ENCODE results near the gene SLC46A3.

The SLC46A3 gene

GRCh38 chr13:28680541-28680940 lies 38.2 kb downstream of the SLC46A3 start:
- DNase-seq (ENCODE audit: low spot score) = no peak

GRCh38 chr13:28679628-28680027 lies 39.1 kb downstream of the SLC46A3 start:
- DNase-seq (ENCODE audit: low spot score) = peak; percentile 47

- DNase-seq (ENCODE audit: low spot score) = peak; percentile 20
These were observed 40.0 kb downstream of the SLC46A3 start for GRCh38 chr13:28678809-28679208.

- DNase-seq (ENCODE audit: low spot score) = no peak
These were observed 47.5 kb downstream of the SLC46A3 start for GRCh38 chr13:28671126-28671792.

- DNase-seq (ENCODE audit: low spot score) = no peak
These were observed 51.8 kb downstream of the SLC46A3 start for GRCh38 chr13:28666897-28667488.

GRCh38 chr13:28659621-28659970 lies 59.2 kb downstream of the SLC46A3 start:
- DNase-seq (ENCODE audit: low spot score) = peak; percentile 65

GRCh38 chr13:28658796-28659620 lies 59.8 kb downstream of the SLC46A3 start, which contains the start of gene POMP:
Gene POMP, plus strand, starts transcription at chr13:28659130. Its CDS starts 55 bp downstream, at chr13:28659185.
- peak; percentile 88 for DNase-seq (ENCODE audit: low spot score)

- no peak for DNase-seq (ENCODE audit: low spot score)
These were observed 60.3 kb downstream of the SLC46A3 start for GRCh38 chr13:28658539-28658795.

- DNase-seq (ENCODE audit: low spot score) = peak; percentile 49
These were observed 60.8 kb downstream of the SLC46A3 start for GRCh38 chr13:28657784-28658538.

GRCh38 chr13:28655561-28655960 lies 63.2 kb downstream of the SLC46A3 start:
- DNase-seq (ENCODE audit: low spot score) = no peak

GRCh38 chr13:28654276-28654675 lies 64.5 kb downstream of the SLC46A3 start:
- DNase-seq (ENCODE audit: low spot score) = no peak

- no peak for DNase-seq (ENCODE audit: low spot score)
These were observed 65.7 kb downstream of the SLC46A3 start for GRCh38 chr13:28653111-28653510.

- DNase-seq (ENCODE audit: low spot score) = no peak
These were observed 66.9 kb downstream of the SLC46A3 start for GRCh38 chr13:28651810-28652401.

GRCh38 chr13:28650284-28650683 lies 68.5 kb downstream of the SLC46A3 start:
- no peak for DNase-seq (ENCODE audit: low spot score)
